Type B pancreatic cell (in vitro differentiated cells): ENCODE results near the gene OR14A16. TPM values are rescaled to one million over a fixed set of nuclear protein-coding genes. Genes with fewer than 3 reads are reported as not detected.

ENCODE experiments used
- DNase-seq: peaks from one replicate; pipeline ENCODE4 v3.0.0; 2021; ENCODE audit warnings: mixed read lengths; ENCODE audit not compliant: unreplicated experiment; ENCODE audit errors: extremely low spot score
- H3K27ac Mint-ChIP-seq: 2 replicates; pipeline ENCODE4 v1.8.0; 2021; ENCODE audit warnings: mild to moderate bottlenecking, mixed read lengths
- H3K27me3 Mint-ChIP-seq: 2 replicates; pipeline ENCODE4 v1.8.0; 2021; ENCODE audit warnings: mixed read lengths
- H3K36me3 Mint-ChIP-seq: 2 replicates; pipeline ENCODE4 v1.8.0; 2021; ENCODE audit warnings: mixed read lengths
- H3K4me1 Mint-ChIP-seq: one replicate; pipeline ENCODE4 v1.8.0; 2021; ENCODE audit warnings: mixed read lengths; ENCODE audit not compliant: unreplicated experiment
- H3K4me3 Mint-ChIP-seq: 2 replicates; pipeline ENCODE4 v1.8.0; 2021; ENCODE audit warnings: mild to moderate bottlenecking, mixed read lengths
- H3K9me3 Mint-ChIP-seq: 2 replicates; pipeline ENCODE4 v1.8.0; 2021; ENCODE audit warnings: mixed read lengths
- long read RNA-seq: library from polyadenylated mRNA; unstranded; transcript quantifications from one replicate; pipeline ENCODE4 v2.0.0, GENCODE V29; 2020
- total RNA-seq: library from RNA; stranded (reverse); gene quantifications from 2 replicates; pipeline ENCODE4 v1.2.1, GENCODE V29; 2021; ENCODE audit warnings: low replicate concordance
- TF ChIP-seq, protein P1 (sequence below): fragments of 200-600 bp; sonication (generic); conservative IDR thresholded peaks from 2 replicates; pipeline ENCODE4 v1.5.0; 2021; ENCODE audit warnings: antibody characterized with exemption, mild to moderate bottlenecking

OR14A16 gene, protein sequence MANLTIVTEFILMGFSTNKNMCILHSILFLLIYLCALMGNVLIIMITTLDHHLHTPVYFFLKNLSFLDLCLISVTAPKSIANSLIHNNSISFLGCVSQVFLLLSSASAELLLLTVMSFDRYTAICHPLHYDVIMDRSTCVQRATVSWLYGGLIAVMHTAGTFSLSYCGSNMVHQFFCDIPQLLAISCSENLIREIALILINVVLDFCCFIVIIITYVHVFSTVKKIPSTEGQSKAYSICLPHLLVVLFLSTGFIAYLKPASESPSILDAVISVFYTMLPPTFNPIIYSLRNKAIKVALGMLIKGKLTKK
- not detected in 2 replicates for total RNA-seq
- long read RNA-seq = 0 reads

GRCh38 chr1:247824023-247824422, at the start of gene OR14A16:
OR14A16 (minus strand) TSS chr1:247824119; CDS start chr1:247815729, 8,390 bp downstream.
- TF ChIP-seq, protein P1, sequence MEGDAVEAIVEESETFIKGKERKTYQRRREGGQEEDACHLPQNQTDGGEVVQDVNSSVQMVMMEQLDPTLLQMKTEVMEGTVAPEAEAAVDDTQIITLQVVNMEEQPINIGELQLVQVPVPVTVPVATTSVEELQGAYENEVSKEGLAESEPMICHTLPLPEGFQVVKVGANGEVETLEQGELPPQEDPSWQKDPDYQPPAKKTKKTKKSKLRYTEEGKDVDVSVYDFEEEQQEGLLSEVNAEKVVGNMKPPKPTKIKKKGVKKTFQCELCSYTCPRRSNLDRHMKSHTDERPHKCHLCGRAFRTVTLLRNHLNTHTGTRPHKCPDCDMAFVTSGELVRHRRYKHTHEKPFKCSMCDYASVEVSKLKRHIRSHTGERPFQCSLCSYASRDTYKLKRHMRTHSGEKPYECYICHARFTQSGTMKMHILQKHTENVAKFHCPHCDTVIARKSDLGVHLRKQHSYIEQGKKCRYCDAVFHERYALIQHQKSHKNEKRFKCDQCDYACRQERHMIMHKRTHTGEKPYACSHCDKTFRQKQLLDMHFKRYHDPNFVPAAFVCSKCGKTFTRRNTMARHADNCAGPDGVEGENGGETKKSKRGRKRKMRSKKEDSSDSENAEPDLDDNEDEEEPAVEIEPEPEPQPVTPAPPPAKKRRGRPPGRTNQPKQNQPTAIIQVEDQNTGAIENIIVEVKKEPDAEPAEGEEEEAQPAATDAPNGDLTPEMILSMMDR = no peak
- Mint-ChIP-seq H3K36me3 (no peaks in the 10 kb centered on the region), H3K4me1 (no peaks in the 10 kb centered on the region), H3K9me3 (no peaks in the 10 kb centered on the region), H3K4me3 (no peak within 1 kb of the TSS), H3K27me3 (no peaks in the 10 kb centered on the region), H3K27ac (no peak within 1 kb of the TSS)
- DNase-seq = no peak

DNA sequence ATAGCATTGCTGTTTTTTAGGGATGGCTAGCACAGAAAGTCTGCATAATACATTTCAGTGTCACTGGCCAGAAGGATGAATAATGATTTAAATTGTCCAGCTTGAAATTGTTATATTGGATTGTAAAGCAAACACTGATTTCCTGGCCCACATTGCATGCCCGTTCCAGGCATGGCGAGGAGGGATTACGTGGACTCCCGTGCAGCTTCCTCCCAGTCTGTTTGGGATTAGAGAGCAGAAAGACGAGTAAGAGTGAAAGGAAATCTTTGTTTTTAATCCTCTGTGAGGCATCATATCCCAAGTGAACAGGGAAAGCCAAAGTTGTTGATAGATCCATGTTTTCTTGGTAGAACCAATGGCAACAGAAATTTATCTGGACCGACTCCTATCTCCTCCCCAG, 41.5 kb upstream of the OR14A16 start:
- Mint-ChIP-seq H3K27me3 (no peaks in the 10 kb centered on the region), H3K4me1 (no peaks in the 10 kb centered on the region), H3K27ac (no peak overlapping the region), H3K36me3 (no peaks in the 10 kb centered on the region), H3K9me3 (peaks cover 4% of the 10 kb centered on the region), H3K4me3 (no peak overlapping the region)
- no peak for DNase-seq
- TF ChIP-seq, protein P1 = no peak

- no peak overlapping the region for H3K27ac Mint-ChIP-seq
- no peaks in the 10 kb centered on the region for H3K36me3 Mint-ChIP-seq
- peaks cover 3% of the 10 kb centered on the region for H3K9me3 Mint-ChIP-seq
- no peaks in the 10 kb centered on the region for H3K27me3 Mint-ChIP-seq
- DNase-seq = no peak
- no peaks in the 10 kb centered on the region for H3K4me1 Mint-ChIP-seq
- H3K4me3 Mint-ChIP-seq = no peak overlapping the region
- TF ChIP-seq, protein P1 = no peak
Measured at GRCh38 chr1:247864644-247865043, 40.7 kb upstream of the OR14A16 start.

GRCh38 chr1:247862756-247863155, 38.8 kb upstream of the OR14A16 start:
- DNase-seq = no peak
- H3K27me3 Mint-ChIP-seq = peaks cover 9% of the 10 kb centered on the region
- TF ChIP-seq, protein P1 = no peak
- H3K4me1 Mint-ChIP-seq = no peaks in the 10 kb centered on the region
- no peak overlapping the region for H3K27ac Mint-ChIP-seq
- no peaks in the 10 kb centered on the region for H3K36me3 Mint-ChIP-seq
- no peak overlapping the region for H3K4me3 Mint-ChIP-seq
- H3K9me3 Mint-ChIP-seq = no peaks in the 10 kb centered on the region

DNA sequence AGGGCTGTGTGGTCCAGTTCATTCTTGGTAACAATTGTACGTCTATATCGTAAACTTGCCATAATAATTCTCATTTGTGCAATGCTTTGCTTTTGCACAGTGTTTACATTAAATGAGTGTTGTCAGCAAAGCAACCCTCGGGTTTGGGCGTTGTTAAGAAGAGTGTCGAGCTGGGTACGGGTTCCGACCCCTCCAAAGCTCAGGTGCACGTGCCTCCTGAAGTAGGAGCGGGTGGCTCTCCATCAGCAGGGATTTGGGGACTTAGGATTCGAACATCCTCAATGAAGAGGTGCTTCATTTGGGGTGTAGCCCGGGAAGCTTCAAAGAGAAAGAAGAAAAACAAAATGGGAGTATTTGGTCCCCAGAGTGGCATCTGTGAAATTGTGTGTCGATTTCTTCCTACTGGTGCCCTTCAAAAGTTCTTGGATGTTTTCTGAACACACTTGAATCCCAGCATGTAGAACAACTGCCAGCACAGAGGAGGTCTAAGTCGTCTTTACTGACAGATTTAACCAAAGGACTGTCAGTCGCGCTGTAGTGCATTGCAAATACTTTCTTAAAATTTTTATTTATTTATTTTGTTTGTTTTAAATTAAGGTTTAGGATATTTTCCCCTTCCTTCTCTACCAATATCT, 34.2 kb upstream of the OR14A16 start:
- H3K9me3 Mint-ChIP-seq = peaks cover 5% of the 10 kb centered on the region
- H3K36me3 Mint-ChIP-seq = no peaks in the 10 kb centered on the region

More for the DNA sequence above, 34.2 kb upstream of the OR14A16 start:
- TF ChIP-seq, protein P1 = no peak
- peak overlapping the region; percentile 75 for H3K4me3 Mint-ChIP-seq
- no peak overlapping the region for H3K27ac Mint-ChIP-seq
- H3K4me1 Mint-ChIP-seq = no peaks in the 10 kb centered on the region
- no peak for DNase-seq
- peaks cover 34% of the 10 kb centered on the region for H3K27me3 Mint-ChIP-seq
